Suppressor macrophage treated with lipopolysaccharide for 4 hours (primary cell): Measurements from ENCODE around the gene CHPF.

Experiments
- DNase-seq: peaks from one replicate; pipeline ENCODE4 v3.0.0-alpha.2; 2020

The CHPF gene

GRCh38 chr2:219543596-219544358 is at the start of gene CHPF, which contains the start of gene TMEM198:
TSS of gene CHPF (minus strand) at chr2:219543809. CDS start at chr2:219543538, 271 bp downstream.
TSS of gene TMEM198 (plus strand) at chr2:219544028. CDS start at chr2:219544728, 700 bp downstream.
- DNase-seq = peak; percentile 94

- no peak for DNase-seq
Observed at GRCh38 chr2:219593154-219593553, 49.5 kb upstream of the CHPF start.

GRCh38 chr2:219592736-219593135 is 49.1 kb upstream of the CHPF start:
- no peak for DNase-seq

GRCh38 chr2:219591091-219591490 is 47.5 kb upstream of the CHPF start:
- DNase-seq = no peak

GRCh38 chr2:219581346-219581745 is 37.7 kb upstream of the CHPF start:
- DNase-seq = no peak

GRCh38 chr2:219578811-219579613 is 35.4 kb upstream of the CHPF start:
- DNase-seq = peak; percentile 68

GRCh38 chr2:219576505-219577388 is 33.1 kb upstream of the CHPF start:
- no peak for DNase-seq

GRCh38 chr2:219575566-219576504 is 32.2 kb upstream of the CHPF start:
- DNase-seq = no peak

GRCh38 chr2:219574484-219575311 is 31.1 kb upstream of the CHPF start:
- no peak for DNase-seq

- no peak for DNase-seq
Observed at GRCh38 chr2:219573166-219573565, 29.6 kb upstream of the CHPF start.

- DNase-seq = no peak
Observed at GRCh38 chr2:219572237-219573001, 28.8 kb upstream of the CHPF start, which contains the start of gene INHA. TSS of gene INHA (plus strand) at chr2:219572310. CDS start at chr2:219572375, 65 bp downstream.

GRCh38 chr2:219571311-219572236 is 28.0 kb upstream of the CHPF start, which contains the start of gene OBSL1:
TSS of gene OBSL1 (minus strand) at chr2:219571539. CDS start at chr2:219571232, 307 bp downstream.
- peak; percentile 17 for DNase-seq

GRCh38 chr2:219570924-219571310 is 27.3 kb upstream of the CHPF start:
- no peak for DNase-seq

- DNase-seq = no peak
Observed at GRCh38 chr2:219570194-219570923, 26.8 kb upstream of the CHPF start.

GRCh38 chr2:219569635-219570034 is 26.0 kb upstream of the CHPF start:
- no peak for DNase-seq

- no peak for DNase-seq
Observed at GRCh38 chr2:219569041-219569440, 25.4 kb upstream of the CHPF start.

- no peak for DNase-seq
Observed at GRCh38 chr2:219567791-219568361, 24.3 kb upstream of the CHPF start.

- no peak for DNase-seq
Observed at GRCh38 chr2:219567131-219567530, 23.5 kb upstream of the CHPF start.
